ENCODE data around the gene CTNND2. TPM values are rescaled to one million over a fixed set of nuclear protein-coding genes. Genes with fewer than 3 reads are reported as not detected.

The CTNND2 gene
- total and polyA plus RNA-seq, 9 of the 15 experiments (the other 6 are each of a cell fraction or from before 2014, with no cell fraction given): 0.03 to 0.35 TPM; not detected in 7

DNA sequence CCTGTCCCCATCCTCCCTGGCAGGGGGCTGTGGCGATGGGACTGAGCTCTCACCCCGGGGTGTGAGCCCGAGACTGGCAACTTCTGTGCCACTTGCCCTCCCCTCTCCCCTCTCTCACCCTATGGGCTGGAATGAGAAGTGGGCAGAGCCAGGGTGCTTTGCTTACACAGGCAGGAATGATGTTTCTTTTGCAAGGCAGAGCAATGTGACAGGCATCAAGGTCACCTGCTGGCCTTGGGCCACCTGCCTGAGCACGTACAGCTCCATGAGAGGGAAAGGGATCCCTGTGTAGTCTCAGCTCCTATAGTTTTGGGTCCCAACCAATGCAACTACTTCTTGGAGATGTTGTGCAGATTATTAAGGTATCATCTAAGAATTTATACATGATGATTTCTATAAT is 890.5 kb downstream of the CTNND2 start:
- DNase-seq (ENCODE audit: extremely low read depth in 1 of 4, low spot score in 3 of 4): no peak
- H3K4me2 ChIP-seq (ENCODE audit: insufficient read depth, low read length): no peak overlapping the region
- no peaks in the 10 kb centered on the region for H3K9me1 ChIP-seq (ENCODE audit: control insufficient read depth, insufficient read depth, low read length)
- H3K4me3 ChIP-seq: no peak overlapping the region
- H3K36me3 ChIP-seq (ENCODE audit: control insufficient read depth, insufficient read depth, low read length): no peaks in the 10 kb centered on the region
- ATAC-seq: no peak
- no peak overlapping the region for H3K9ac ChIP-seq (ENCODE audit: insufficient read depth in 1 of 2, low read depth in 2 of 2, low read length in 2 of 2)
- 0% methylated on average over 4 of the region's 4 CpGs for WGBS (ENCODE audit: insufficient coverage, low coverage, missing lambda C conversion rate)
- H3K4me1 ChIP-seq (replicated peaks in 1 of 2; ENCODE audit: control insufficient read depth in 2 of 2, insufficient read depth in 2 of 2, low read length in 2 of 2): no peaks in the 10 kb centered on the region
- no peaks in the 10 kb centered on the region for H3K79me2 ChIP-seq (ENCODE audit: control insufficient read depth, insufficient read depth, low read length)
- CTCF ChIA-PET (ENCODE audit: low intra/inter-chr PET ratio): no interaction called here
- FAIRE-seq: no peak
- POLR2A ChIA-PET: no interaction called here
- no peak overlapping the region for H3K27ac ChIP-seq (ENCODE audit: extremely low read depth, low read depth, low read length)
- BruUV-seq (replicated peaks): no TSS peak
- intact Hi-C loops (cut with micrococcal nuclease) (no loop called here), in situ Hi-C loops (cut with MboI) (no loop called here)
- no peak overlapping the region for H2AFZ ChIP-seq (ENCODE audit: low read depth, low read length)
- no peaks in the 10 kb centered on the region for H4K20me1 ChIP-seq (replicated peaks; ENCODE audit: control insufficient read depth, insufficient read depth, low read length)
- no peaks in the 10 kb centered on the region for H3K9me3 ChIP-seq (replicated peaks; ENCODE audit: control insufficient read depth, insufficient read depth, low read depth, low read length)
- peaks cover 0 to 4% of the 10 kb centered on the region in 2 experiments; a peak in 1 of 5 replicates for H3K27me3 ChIP-seq (ENCODE audit: control insufficient read depth in 2 of 2, insufficient read depth in 2 of 2, low read length in 2 of 2)
- TF ChIP-seq, protein P1, sequence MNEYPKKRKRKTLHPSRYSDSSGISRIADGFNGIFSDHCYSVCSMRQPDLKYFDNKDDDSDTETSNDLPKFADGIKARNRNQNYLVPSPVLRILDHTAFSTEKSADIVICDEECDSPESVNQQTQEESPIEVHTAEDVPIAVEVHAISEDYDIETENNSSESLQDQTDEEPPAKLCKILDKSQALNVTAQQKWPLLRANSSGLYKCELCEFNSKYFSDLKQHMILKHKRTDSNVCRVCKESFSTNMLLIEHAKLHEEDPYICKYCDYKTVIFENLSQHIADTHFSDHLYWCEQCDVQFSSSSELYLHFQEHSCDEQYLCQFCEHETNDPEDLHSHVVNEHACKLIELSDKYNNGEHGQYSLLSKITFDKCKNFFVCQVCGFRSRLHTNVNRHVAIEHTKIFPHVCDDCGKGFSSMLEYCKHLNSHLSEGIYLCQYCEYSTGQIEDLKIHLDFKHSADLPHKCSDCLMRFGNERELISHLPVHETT (CRISPR knock-in tag; conservative IDR thresholded peaks at IDR 0.05 in 1 of 2, IDR thresholded peaks at IDR 0.05 in 1 of 2): no peak
- TF ChIP-seq EGR1 (conservative IDR thresholded peaks at IDR 0.05): no peak
- no peak for TF ChIP-seq RUNX1 (IDR thresholded peaks at IDR 0.05; ENCODE audit: low read depth)
- TF ChIP-seq PURB (CRISPR knock-in tag; IDR thresholded peaks at IDR 0.05; ENCODE audit: low read depth): no peak
- TF ChIP-seq, protein P2, sequence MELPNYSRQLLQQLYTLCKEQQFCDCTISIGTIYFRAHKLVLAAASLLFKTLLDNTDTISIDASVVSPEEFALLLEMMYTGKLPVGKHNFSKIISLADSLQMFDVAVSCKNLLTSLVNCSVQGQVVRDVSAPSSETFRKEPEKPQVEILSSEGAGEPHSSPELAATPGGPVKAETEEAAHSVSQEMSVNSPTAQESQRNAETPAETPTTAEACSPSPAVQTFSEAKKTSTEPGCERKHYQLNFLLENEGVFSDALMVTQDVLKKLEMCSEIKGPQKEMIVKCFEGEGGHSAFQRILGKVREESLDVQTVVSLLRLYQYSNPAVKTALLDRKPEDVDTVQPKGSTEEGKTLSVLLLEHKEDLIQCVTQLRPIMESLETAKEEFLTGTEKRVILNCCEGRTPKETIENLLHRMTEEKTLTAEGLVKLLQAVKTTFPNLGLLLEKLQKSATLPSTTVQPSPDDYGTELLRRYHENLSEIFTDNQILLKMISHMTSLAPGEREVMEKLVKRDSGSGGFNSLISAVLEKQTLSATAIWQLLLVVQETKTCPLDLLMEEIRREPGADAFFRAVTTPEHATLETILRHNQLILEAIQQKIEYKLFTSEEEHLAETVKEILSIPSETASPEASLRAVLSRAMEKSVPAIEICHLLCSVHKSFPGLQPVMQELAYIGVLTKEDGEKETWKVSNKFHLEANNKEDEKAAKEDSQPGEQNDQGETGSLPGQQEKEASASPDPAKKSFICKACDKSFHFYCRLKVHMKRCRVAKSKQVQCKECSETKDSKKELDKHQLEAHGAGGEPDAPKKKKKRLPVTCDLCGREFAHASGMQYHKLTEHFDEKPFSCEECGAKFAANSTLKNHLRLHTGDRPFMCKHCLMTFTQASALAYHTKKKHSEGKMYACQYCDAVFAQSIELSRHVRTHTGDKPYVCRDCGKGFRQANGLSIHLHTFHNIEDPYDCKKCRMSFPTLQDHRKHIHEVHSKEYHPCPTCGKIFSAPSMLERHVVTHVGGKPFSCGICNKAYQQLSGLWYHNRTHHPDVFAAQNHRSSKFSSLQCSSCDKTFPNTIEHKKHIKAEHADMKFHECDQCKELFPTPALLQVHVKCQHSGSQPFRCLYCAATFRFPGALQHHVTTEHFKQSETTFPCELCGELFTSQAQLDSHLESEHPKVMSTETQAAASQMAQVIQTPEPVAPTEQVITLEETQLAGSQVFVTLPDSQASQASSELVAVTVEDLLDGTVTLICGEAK (IDR thresholded peaks at IDR 0.05): no peak
- TF ChIP-seq, protein P2 (CRISPR knock-in tag; IDR thresholded peaks at IDR 0.05): no peak
- no peak for TF ChIP-seq TFAM (CRISPR knock-in tag; conservative IDR thresholded peaks at IDR 0.05)
- no peak for TF ChIP-seq DIDO1 (tag; IDR thresholded peaks at IDR 0.05; ENCODE audit: low read depth)
- no peak for TF ChIP-seq GABPA (tag; conservative IDR thresholded peaks at IDR 0.05; ENCODE audit: low read depth)
- TF ChIP-seq, protein P3, sequence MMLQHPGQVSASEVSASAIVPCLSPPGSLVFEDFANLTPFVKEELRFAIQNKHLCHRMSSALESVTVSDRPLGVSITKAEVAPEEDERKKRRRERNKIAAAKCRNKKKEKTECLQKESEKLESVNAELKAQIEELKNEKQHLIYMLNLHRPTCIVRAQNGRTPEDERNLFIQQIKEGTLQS (IDR thresholded peaks at IDR 0.05): no peak
- TF ChIP-seq, protein P3 (CRISPR knock-in tag; conservative IDR thresholded peaks at IDR 0.05): no peak
- no peak for TF ChIP-seq ZNF436 (CRISPR knock-in tag; IDR thresholded peaks at IDR 0.05)
- TF ChIP-seq HNRNPUL1 (IDR thresholded peaks at IDR 0.05; ENCODE audit: low read length): no peak

Measured in K562 (cell line).